DOHH2 (cell line): ENCODE results near the gene MSH2.

ENCODE experiments used
- H3F3A ChIP-seq: fragments of 200-600 bp; sonication (generic), shearing (Covaris generic); 2 replicates; pipeline ENCODE4 v1.6.0; 2016; ENCODE audit warnings: antibody characterized with exemption, mild to moderate bottlenecking; ENCODE audit not compliant: control insufficient read depth, insufficient read depth
- H3K27ac ChIP-seq: fragments of 200-600 bp; sonication (generic); 2 replicates; pipeline ENCODE4 v1.5.1; 2014; ENCODE audit warnings: low read depth, mild to moderate bottlenecking, low read length, moderate library complexity
- H3K27me3 ChIP-seq: fragments of 200-600 bp; sonication (generic); 2 replicates; pipeline ENCODE4 v1.6.1; 2014; ENCODE audit warnings: mild to moderate bottlenecking, low read length, mixed read lengths; ENCODE audit not compliant: control insufficient read depth
- H3K36me3 ChIP-seq: fragments of 200-600 bp; sonication (generic); 2 replicates; pipeline ENCODE4 v1.6.1; 2014; ENCODE audit warnings: mild to moderate bottlenecking, low read length, moderate library complexity, mixed read lengths; ENCODE audit not compliant: control insufficient read depth
- H3K4me1 ChIP-seq: fragments of 200-600 bp; sonication (generic); 2 replicates; pipeline ENCODE4 v1.6.1; 2014; ENCODE audit warnings: mild to moderate bottlenecking, low read length, mixed read lengths; ENCODE audit not compliant: control insufficient read depth
- H3K4me2 ChIP-seq: fragments of 200-600 bp; sonication (generic); 2 replicates; pipeline ENCODE4 v1.6.0; 2014; ENCODE audit warnings: mild to moderate bottlenecking, low read length, moderate library complexity
- H3K4me3 ChIP-seq: fragments of 200-600 bp; sonication (generic); 2 replicates; pipeline ENCODE4 v1.5.1; 2014; ENCODE audit warnings: mild to moderate bottlenecking, low read length, mixed read lengths
- H3K79me2 ChIP-seq: fragments of 200-600 bp; sonication (generic); 2 replicates; pipeline ENCODE4 v1.6.1; 2014; ENCODE audit warnings: mild to moderate bottlenecking, low read length, mixed read lengths; ENCODE audit not compliant: control insufficient read depth
- H3K9me2 ChIP-seq: fragments of 200-600 bp; sonication (generic); replicated peaks from 2 replicates; pipeline ENCODE4 v1.6.1; 2014; ENCODE audit warnings: mild to moderate bottlenecking, low read length, mixed read lengths; ENCODE audit not compliant: control insufficient read depth
- H3K9me3 ChIP-seq: fragments of 200-600 bp; sonication (generic); 2 replicates; pipeline ENCODE4 v1.6.1; 2014; ENCODE audit warnings: antibody characterized with exemption, low read length, mixed read lengths; ENCODE audit not compliant: control insufficient read depth, insufficient read depth
- H4K20me1 ChIP-seq: fragments of 200-600 bp; sonication (generic); 2 replicates; pipeline ENCODE4 v1.6.0; 2014; ENCODE audit warnings: low read depth, mild to moderate bottlenecking, antibody characterized with exemption, low read length, moderate library complexity; ENCODE audit not compliant: control insufficient read depth, insufficient read depth
- EZH2phosphoT487 ChIP-seq: fragments of 200-600 bp; sonication (generic); IDR thresholded peaks from 2 replicates; pipeline ENCODE4 v1.6.1; 2017; ENCODE audit warnings: borderline replicate concordance, mild to moderate bottlenecking, antibody characterized with exemption, low read length, moderate library complexity, mixed read lengths
- TF ChIP-seq, protein P1 (sequence below): fragments of 200-600 bp; sonication (generic); IDR thresholded peaks from one replicate; pipeline ENCODE4 v1.5.1; 2014; ENCODE audit warnings: antibody characterized with exemption, mild to moderate bottlenecking, low read depth, low read length; ENCODE audit not compliant: poor library complexity, severe bottlenecking

Gene MSH2

DNA sequence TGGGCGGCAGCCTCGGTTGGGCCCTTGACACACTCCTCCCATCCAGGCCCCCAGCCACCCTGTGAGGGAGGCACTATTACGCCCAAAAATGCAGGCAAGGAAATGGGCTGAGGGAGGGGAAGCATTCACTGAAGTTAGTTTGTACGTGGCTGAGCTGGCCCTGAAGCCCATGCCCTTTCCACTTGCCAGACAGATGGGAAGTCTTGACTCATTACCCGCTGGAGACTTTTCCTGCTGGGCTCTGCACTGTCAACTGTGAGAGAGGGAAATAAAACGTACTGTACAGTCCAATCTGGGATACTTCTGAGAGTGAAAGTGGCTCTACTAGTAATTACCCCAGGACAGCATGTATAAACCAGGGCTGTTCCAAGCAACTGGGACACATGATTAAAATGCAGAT, 125.9 kb downstream of the MSH2 start:
- Histone ChIP-seq H3K9me3 (no peaks in the 10 kb centered on the region), H3K4me1 (peaks cover 6% of the 10 kb centered on the region), H3K4me3 (no peak overlapping the region), H3K27me3 (no peaks in the 10 kb centered on the region), H3K27ac (no peak overlapping the region), H3K4me2 (no peak overlapping the region), H3K36me3 (peaks cover 10% of the 10 kb centered on the region), H3K79me2 (peaks cover 25% of the 10 kb centered on the region), H4K20me1 (no peaks in the 10 kb centered on the region), H3F3A (peaks cover 5% of the 10 kb centered on the region; the same call in 1 of the 2 replicates), H3K9me2 (no peaks in the 10 kb centered on the region)
- TF ChIP-seq, protein P1, sequence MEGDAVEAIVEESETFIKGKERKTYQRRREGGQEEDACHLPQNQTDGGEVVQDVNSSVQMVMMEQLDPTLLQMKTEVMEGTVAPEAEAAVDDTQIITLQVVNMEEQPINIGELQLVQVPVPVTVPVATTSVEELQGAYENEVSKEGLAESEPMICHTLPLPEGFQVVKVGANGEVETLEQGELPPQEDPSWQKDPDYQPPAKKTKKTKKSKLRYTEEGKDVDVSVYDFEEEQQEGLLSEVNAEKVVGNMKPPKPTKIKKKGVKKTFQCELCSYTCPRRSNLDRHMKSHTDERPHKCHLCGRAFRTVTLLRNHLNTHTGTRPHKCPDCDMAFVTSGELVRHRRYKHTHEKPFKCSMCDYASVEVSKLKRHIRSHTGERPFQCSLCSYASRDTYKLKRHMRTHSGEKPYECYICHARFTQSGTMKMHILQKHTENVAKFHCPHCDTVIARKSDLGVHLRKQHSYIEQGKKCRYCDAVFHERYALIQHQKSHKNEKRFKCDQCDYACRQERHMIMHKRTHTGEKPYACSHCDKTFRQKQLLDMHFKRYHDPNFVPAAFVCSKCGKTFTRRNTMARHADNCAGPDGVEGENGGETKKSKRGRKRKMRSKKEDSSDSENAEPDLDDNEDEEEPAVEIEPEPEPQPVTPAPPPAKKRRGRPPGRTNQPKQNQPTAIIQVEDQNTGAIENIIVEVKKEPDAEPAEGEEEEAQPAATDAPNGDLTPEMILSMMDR, result no peak
- no peak for TF ChIP-seq EZH2phosphoT487

GRCh38 chr2:47530105-47530760, 127.3 kb downstream of the MSH2 start:
- peaks cover 6% of the 10 kb centered on the region for H3K4me1 ChIP-seq
- H3K9me3 ChIP-seq, result no peaks in the 10 kb centered on the region
- peaks cover 8% of the 10 kb centered on the region for H3K36me3 ChIP-seq
- H3K27me3 ChIP-seq, result no peaks in the 10 kb centered on the region
- H3K27ac ChIP-seq, result no peak overlapping the region
- peaks cover 5% of the 10 kb centered on the region; the same call in 1 of the 2 replicates for H3F3A ChIP-seq
- H4K20me1 ChIP-seq, result no peaks in the 10 kb centered on the region
- no peak for TF ChIP-seq EZH2phosphoT487
- TF ChIP-seq, protein P1, result no peak
- H3K4me3 ChIP-seq, result no peak overlapping the region
- no peak overlapping the region for H3K4me2 ChIP-seq
- peaks cover 23% of the 10 kb centered on the region for H3K79me2 ChIP-seq
- H3K9me2 ChIP-seq, result no peaks in the 10 kb centered on the region

DNA sequence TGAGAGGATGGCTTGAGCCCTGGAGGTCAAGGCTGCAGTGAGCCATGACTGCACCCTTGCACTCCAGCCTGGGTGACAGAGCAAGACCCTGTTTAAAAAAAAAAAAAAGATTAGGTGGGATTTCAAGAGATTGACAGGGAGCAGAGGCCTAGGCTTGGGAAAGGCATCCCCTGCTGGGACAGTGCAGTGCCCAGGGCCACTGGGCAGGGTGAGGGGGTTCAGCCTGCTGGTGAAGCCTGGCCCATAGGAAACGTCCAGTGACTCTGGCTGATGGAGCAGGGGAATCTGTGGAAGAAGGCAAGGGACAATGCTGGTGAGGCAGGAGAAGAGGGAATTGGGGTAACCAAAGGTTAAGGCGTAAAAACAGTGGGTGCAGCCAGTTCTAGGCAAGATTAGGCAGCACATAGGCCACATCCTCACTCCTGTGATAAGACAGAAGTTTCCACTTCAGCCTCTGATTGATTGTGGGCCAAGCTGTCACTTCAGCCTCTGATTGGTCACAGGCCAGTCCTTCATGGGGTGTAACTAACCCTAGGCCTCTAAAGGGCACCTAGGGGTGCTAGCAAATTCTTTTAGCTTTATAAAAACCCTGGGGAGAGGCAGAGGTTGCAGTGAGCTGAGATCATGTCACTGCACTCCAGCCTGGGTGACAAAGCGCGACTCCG, 128.6 kb downstream of the MSH2 start:
- Histone ChIP-seq H3K9me3 (no peaks in the 10 kb centered on the region), H3K9me2 (no peaks in the 10 kb centered on the region), H3K4me1 (peaks cover 7% of the 10 kb centered on the region), H3K79me2 (peaks cover 25% of the 10 kb centered on the region), H3K4me3 (no peak overlapping the region), H4K20me1 (no peaks in the 10 kb centered on the region; the same call in 1 of the 2 replicates), H3K27ac (no peak overlapping the region), H3F3A (peaks cover 5% of the 10 kb centered on the region; the same call in 1 of the 2 replicates), H3K4me2 (no peak overlapping the region), H3K27me3 (no peaks in the 10 kb centered on the region), H3K36me3 (peaks cover 13% of the 10 kb centered on the region)
- TF ChIP-seq, protein P1, result no peak
- no peak for TF ChIP-seq EZH2phosphoT487
